Measurements from ENCODE around the gene ROBO1.
"Not testable (repeated sequence)": the region's sequence is repeated elsewhere in the genome, so short reads cannot be mapped to it uniquely, and the experiment has no call there.

ROBO1 gene

GRCh38 chr3:79555655-79556054, 212.1 kb downstream of the ROBO1 start:
- no peak for FAIRE-seq
- DNase-seq (ENCODE audit: low spot score): no peak

GRCh38 chr3:79551997-79552396, 215.8 kb downstream of the ROBO1 start:
- FAIRE-seq (no peak), DNase-seq (ENCODE audit: low spot score) (no peak)

DNA sequence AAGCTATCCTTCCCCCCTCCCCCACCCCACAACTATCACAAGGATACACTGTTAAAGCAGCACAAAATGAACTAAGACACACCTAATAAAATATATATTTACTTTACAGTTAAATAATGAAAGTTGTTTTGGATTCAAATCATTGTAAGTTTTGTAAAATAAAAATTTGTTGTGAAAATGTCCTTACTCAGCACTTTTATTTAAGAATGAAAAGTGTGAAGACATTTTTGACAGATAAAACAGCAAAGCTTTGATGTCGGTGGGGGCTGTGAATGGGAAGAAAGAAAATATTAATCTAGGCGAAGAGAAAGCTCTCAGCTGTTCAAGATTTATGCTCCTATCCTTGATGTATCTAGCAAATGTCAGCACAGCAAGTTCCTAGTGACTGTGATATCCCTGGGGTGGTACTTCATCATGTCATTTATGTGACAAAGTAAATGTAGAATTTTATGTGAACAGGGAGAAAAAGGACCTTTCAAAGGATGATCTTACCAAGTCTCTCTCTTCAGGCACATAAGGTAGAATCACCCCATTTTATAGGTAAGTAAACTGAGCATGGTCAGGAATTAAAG, 216.4 kb downstream of the ROBO1 start:
- no peak for DNase-seq (ENCODE audit: low spot score)
- no peak for FAIRE-seq

DNA sequence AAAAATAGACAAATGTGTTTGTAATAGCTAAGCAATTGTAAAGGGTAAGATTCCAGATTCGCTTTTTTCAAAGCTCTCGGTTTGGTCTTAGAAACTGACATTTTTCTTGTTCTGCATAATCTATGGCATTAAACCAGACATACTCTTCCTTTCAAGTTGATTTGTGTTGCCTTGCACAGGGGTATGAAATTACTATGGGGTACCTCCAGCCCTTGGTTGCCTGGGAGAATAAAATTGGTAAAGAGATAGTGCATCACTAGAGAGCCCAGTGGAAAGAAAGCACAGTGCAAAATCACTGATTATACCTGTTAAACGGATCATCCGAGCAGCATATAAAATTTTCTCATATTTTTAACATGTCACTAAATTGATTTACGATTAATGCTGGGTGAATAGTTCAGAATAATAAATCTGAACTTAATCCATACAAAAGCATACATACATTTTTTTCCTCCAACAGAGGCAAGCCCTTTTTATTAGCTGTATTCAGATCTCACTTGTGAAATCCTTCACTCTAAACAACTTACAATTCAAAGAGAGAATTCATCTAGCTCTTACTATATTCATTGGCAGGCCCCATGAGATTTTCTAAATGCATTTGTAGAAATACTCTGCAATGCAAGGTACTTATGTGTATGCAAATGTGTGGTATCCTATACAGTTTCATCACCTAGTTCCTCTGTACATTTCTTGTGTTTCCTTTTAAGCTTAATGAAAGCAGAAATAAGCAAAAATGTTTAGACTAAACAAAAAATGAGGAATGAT, 224.4 kb downstream of the ROBO1 start:
- FAIRE-seq (no peak), DNase-seq (ENCODE audit: low spot score) (no peak)

GRCh38 chr3:79534727-79535126, 233.1 kb downstream of the ROBO1 start:
- FAIRE-seq (no peak), DNase-seq (ENCODE audit: low spot score) (no peak)

DNA sequence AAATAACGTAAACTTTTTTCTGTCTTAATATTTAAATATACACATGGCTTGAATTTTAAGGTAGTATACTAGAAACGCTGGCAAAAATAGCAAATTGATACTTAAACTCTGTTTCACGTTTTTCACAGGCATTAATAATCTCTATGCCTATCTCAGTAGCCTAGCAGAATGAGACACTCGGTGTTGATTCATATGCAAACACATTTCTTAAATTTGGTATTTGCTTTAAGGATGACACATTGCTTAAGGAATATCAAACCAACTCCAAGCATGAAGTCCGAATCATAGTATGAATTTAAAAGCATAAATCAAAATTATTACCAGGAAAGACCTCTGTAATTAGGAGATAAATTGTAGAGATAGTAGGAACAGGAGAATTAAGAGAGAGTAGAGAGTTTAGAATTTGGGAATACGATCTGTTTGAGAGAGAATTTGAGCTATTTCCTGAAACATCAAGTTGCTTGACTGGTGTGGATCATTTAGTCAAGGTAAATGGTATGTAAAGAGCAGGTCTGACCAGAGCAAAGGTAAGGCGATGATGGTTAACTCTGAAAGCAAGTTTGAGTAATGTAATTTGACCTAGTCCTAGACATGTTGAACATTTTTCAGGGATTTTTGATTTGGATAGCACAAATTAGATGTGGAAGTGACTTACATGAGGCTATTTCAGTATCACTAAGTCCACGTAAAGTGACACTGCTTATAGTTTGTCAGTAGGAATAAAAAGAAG, 236.1 kb downstream of the ROBO1 start:
- FAIRE-seq: no peak

GRCh38 chr3:79521221-79521848, 246.5 kb downstream of the ROBO1 start:
- FAIRE-seq (no peak), DNase-seq (ENCODE audit: low spot score) (peak; percentile 27)

More for the DNA sequence above, 236.1 kb downstream of the ROBO1 start:
- no peak for DNase-seq (ENCODE audit: low spot score)

GRCh38 chr3:79517766-79518413, 249.9 kb downstream of the ROBO1 start:
- FAIRE-seq (no peak), DNase-seq (ENCODE audit: low spot score) (peak; percentile 32)

DNA sequence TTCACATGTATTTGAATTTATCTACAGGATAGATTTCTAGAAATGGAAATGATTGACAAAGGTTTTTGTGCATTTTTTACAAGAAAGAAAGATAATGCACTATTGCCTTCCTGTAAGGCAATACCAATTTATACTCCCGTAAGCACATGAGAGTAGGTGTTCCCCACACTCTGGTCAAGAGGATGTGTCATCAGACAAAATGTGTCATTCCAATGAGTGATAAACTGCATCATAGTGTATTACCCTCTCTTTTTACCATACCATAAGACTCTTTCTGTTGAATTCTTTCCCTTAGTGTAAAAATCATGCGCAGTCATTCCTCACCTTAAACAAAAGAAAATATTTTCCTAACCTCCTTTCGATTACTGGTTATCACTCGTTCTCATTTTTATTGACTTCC, 251.0 kb downstream of the ROBO1 start:
- FAIRE-seq (no peak), DNase-seq (ENCODE audit: low spot score) (no peak)

DNA sequence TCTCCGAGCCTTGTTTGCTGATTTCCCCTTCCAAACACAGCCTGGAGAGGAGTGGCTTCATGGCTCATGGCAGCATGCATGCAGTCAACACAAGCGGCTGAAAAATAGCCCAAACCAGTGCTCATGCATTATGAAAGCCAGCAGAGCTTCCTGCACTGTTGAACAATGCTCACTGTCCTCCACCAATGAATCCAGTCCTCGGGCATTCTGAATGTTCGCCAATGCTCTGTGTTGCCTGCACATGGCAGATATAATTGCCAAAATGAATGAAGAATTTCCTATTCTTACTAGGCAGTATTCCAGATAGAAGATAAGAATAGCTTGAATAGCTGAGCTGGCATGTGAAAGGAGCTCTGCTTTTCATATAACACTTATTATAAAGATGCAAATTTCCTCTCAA, 252.7 kb downstream of the ROBO1 start:
- FAIRE-seq (no peak), DNase-seq (ENCODE audit: low spot score) (no peak)

- no peak for FAIRE-seq
- no peak for DNase-seq (ENCODE audit: low spot score)
Measured at GRCh38 chr3:79514069-79514468, 253.7 kb downstream of the ROBO1 start.

GRCh38 chr3:79506751-79507150, 261.0 kb downstream of the ROBO1 start:
- DNase-seq (ENCODE audit: low spot score): no peak
- FAIRE-seq: no peak

- not testable (repeated sequence) for FAIRE-seq; DNase-seq (ENCODE audit: low spot score)
Measured at GRCh38 chr3:79502216-79502681, 265.5 kb downstream of the ROBO1 start.

GRCh38 chr3:79497447-79498111, 270.2 kb downstream of the ROBO1 start:
- DNase-seq (ENCODE audit: low spot score) (peak; percentile 19), FAIRE-seq (no peak)

GRCh38 chr3:79491029-79491641, 276.7 kb downstream of the ROBO1 start:
- DNase-seq (ENCODE audit: low spot score) (no peak), FAIRE-seq (no peak)

DNA sequence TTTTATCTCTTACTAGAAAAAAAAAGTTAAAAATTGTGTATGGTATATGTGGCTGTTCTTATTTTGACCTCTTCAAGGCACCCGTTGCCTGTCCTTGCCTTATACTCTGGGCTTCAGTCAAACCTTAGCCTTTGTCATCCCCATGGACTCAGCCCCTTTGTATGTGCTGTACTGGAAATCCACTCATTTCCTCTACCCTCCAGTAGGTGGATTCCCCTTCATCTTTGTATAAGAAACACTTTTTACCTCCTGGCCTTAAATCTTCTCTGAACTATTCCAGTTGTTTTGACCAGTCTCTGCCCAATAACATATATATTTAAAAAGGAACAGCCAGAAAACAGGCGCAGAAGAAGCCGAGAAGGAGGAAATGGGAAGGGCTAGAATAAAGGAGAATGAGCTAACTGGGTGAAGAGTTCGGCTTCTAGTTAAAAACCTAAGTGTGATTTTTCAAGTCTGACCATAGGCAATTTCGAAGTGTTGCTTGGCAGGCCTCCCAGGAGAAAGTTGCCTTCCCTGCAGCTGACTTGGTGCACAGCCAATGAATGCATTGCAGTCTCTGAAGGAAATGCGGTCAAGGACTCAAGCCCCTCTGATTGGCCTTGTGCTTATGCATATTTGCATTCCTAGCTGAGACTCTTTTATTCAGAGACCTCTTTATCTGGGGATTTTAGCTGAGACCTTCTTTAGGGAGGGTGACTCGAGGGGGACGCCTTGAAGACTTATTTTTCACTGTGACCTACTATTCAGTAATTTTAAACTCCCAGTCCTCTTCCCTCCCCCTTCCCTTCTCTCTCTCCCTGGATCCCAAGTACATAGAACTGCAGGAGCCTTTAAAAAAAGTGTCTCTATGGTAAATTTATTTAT, 277.4 kb downstream of the ROBO1 start:
- no peak for FAIRE-seq
- DNase-seq (ENCODE audit: low spot score): peak; percentile 4

GRCh38 chr3:79488407-79488806, 279.4 kb downstream of the ROBO1 start:
- DNase-seq (ENCODE audit: low spot score) (no peak), FAIRE-seq (no peak)

- DNase-seq (ENCODE audit: low spot score): no peak
- FAIRE-seq: no peak
Measured at GRCh38 chr3:79480746-79481145, 287.1 kb downstream of the ROBO1 start.

- FAIRE-seq: no peak
- no peak for DNase-seq (ENCODE audit: low spot score)
Measured at GRCh38 chr3:79478620-79479019, 289.2 kb downstream of the ROBO1 start.
